ENCODE data around the gene THY1.

DNA sequence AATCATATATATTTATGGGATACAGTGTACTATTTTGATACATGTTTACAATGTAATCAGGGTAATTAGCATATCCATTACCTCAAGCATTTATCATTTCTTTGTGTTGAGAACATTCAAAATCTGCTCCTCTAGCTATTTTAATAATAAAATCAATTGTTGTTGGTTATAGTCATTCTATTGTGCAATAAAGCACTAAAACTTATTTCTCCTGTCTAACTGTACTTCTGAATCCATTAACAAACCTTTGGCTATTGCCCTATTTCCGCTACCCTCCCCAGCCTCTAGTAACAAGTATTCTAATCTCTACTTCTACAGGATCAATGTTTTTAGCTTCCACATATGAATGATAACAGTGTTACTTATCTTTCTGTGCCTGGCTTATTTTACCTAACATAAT is 26.1 kb downstream of the THY1 start:
- TF ChIP-seq POLR2A (IDR thresholded peaks at IDR 0.05), result no peak
- TF ChIP-seq, protein P1, sequence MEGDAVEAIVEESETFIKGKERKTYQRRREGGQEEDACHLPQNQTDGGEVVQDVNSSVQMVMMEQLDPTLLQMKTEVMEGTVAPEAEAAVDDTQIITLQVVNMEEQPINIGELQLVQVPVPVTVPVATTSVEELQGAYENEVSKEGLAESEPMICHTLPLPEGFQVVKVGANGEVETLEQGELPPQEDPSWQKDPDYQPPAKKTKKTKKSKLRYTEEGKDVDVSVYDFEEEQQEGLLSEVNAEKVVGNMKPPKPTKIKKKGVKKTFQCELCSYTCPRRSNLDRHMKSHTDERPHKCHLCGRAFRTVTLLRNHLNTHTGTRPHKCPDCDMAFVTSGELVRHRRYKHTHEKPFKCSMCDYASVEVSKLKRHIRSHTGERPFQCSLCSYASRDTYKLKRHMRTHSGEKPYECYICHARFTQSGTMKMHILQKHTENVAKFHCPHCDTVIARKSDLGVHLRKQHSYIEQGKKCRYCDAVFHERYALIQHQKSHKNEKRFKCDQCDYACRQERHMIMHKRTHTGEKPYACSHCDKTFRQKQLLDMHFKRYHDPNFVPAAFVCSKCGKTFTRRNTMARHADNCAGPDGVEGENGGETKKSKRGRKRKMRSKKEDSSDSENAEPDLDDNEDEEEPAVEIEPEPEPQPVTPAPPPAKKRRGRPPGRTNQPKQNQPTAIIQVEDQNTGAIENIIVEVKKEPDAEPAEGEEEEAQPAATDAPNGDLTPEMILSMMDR (IDR thresholded peaks at IDR 0.05), result no peak

Measured in thyroid gland (tissue), 4 donors.